Activated CD4-positive, alpha-beta T cell treated with anti-CD3 and anti-CD28 coated beads, Interleukin-2, Interleukin-6, amounts not matched to agents 100 ng/mL and 50 ng/mL, durations not matched to agents 16 hours and 8 hours (primary cell): Measurements from ENCODE around the gene FER.
"Not testable (repeated sequence)": the region's sequence is repeated elsewhere in the genome, so short reads cannot be mapped to it uniquely, and the experiment has no call there.

Experiments
- DNase-seq: peaks from one replicate; pipeline ENCODE4 v3.0.0-alpha.2; 2020

FER gene

GRCh38 chr5:108747774-108748400, at the start of gene FER:
FER (plus strand) TSS chr5:108747897; CDS start chr5:108798183, 50,286 bp downstream.
- peak; percentile 76 for DNase-seq

- DNase-seq: not testable (repeated sequence)
Observed at GRCh38 chr5:108700388-108700787, 47.3 kb upstream of the FER start.

- no peak for DNase-seq
Observed at GRCh38 chr5:108700930-108701329, 46.8 kb upstream of the FER start.

- no peak for DNase-seq
Observed at GRCh38 chr5:108702546-108702945, 45.2 kb upstream of the FER start.

- no peak for DNase-seq
Observed at GRCh38 chr5:108703313-108703712, 44.4 kb upstream of the FER start.

GRCh38 chr5:108707141-108707540, 40.6 kb upstream of the FER start:
- DNase-seq: no peak

GRCh38 chr5:108711898-108712297, 35.8 kb upstream of the FER start:
- DNase-seq: no peak

- no peak for DNase-seq
Observed at GRCh38 chr5:108715408-108715807, 32.3 kb upstream of the FER start.

GRCh38 chr5:108720391-108720790, 27.3 kb upstream of the FER start:
- peak; percentile 47 for DNase-seq

- DNase-seq: peak; percentile 7
Observed at GRCh38 chr5:108726446-108727235, 21.1 kb upstream of the FER start.

GRCh38 chr5:108727236-108727650, 20.5 kb upstream of the FER start:
- no peak for DNase-seq

- peak; percentile 39 for DNase-seq
Observed at GRCh38 chr5:108727651-108728565, 19.8 kb upstream of the FER start.

GRCh38 chr5:108728566-108729241, 19.0 kb upstream of the FER start:
- DNase-seq: peak; percentile 63

GRCh38 chr5:108729242-108729615, 18.5 kb upstream of the FER start:
- no peak for DNase-seq

GRCh38 chr5:108730617-108731340, 16.9 kb upstream of the FER start:
- no peak for DNase-seq

- no peak for DNase-seq
Observed at GRCh38 chr5:108735790-108736189, 11.9 kb upstream of the FER start.

- no peak for DNase-seq
Observed at GRCh38 chr5:108736855-108737254, 10.8 kb upstream of the FER start.

- DNase-seq: no peak
Observed at GRCh38 chr5:108739376-108739775, 8.3 kb upstream of the FER start.

GRCh38 chr5:108739906-108740305, 7.8 kb upstream of the FER start:
- no peak for DNase-seq

GRCh38 chr5:108743319-108743718, 4.4 kb upstream of the FER start:
- DNase-seq: no peak

- no peak for DNase-seq
Observed at GRCh38 chr5:108743846-108744245, 3.9 kb upstream of the FER start.

- DNase-seq: no peak
Observed at GRCh38 chr5:108747111-108747773, 455 bp upstream of the FER start.
